GM10248 (cell line): ENCODE results near the gene TMEM184B.

Experiments used
- CTCF ChIA-PET: fragments of 300-600 bp; sonication (Branson Sonifier 250); formaldehyde crosslinking; extraction: SDS; loops from one replicate; lab custom pipeline; 2021; ENCODE audit warnings: antibody characterized with exemption; lab: Yijun Ruan, JAX
- POLR2A ChIA-PET: fragments of 350-650 bp; sonication (Branson Sonifier 250); formaldehyde crosslinking; extraction: SDS; loops from one replicate; lab custom pipeline; 2020; ENCODE audit warnings: antibody characterized with exemption; lab: Yijun Ruan, JAX
- DNase-seq: peaks from one replicate; pipeline ENCODE4 v3.0.0; 2012; ENCODE audit errors: extremely low spot score
- CTCF ChIP-seq: IDR thresholded peaks from 2 replicates; pipeline ENCODE4 v1.5.1; 2012; ENCODE audit warnings: mild to moderate bottlenecking, low read depth; ENCODE audit errors: extremely low read depth, missing control alignments, control extremely low read depth

The TMEM184B gene

GRCh38 chr22:38285018-38285417 is 12.2 kb upstream of the TMEM184B start:
- no peak for TF ChIP-seq CTCF
- ChIA-PET CTCF (interaction anchor here (1.6 to 1.8 kb wide), 2 partner anchors 15 to 23 kb away, joined by 4 to 6 read pairs; no protein-coding TSS in a partner anchor), POLR2A (no interaction called here)
- no peak for DNase-seq

- TF ChIP-seq CTCF = no peak
- DNase-seq = no peak
- CTCF ChIA-PET = interaction anchor here (1.8 kb wide), 1 partner anchor 14 kb away, joined by 6 read pairs; no protein-coding TSS in a partner anchor
- POLR2A ChIA-PET = no interaction called here
These were observed 11.2 kb upstream of the TMEM184B start for GRCh38 chr22:38284042-38284402.

GRCh38 chr22:38282397-38282796 is 9.6 kb upstream of the TMEM184B start:
- TF ChIP-seq CTCF = no peak
- DNase-seq = no peak
- ChIA-PET CTCF (no interaction called here), POLR2A (no interaction called here)

GRCh38 chr22:38276166-38276565 is 3.4 kb upstream of the TMEM184B start:
- CTCF ChIA-PET = no interaction called here
- DNase-seq = no peak
- POLR2A ChIA-PET = no interaction called here
- TF ChIP-seq CTCF = no peak

GRCh38 chr22:38273135-38273826 is 471 bp upstream of the TMEM184B start:
- CTCF ChIA-PET = interaction anchor here (1.3 kb wide), 1 partner anchor 13 kb away, joined by 3 read pairs; no protein-coding TSS in a partner anchor
- DNase-seq = no peak
- no peak for TF ChIP-seq CTCF
- POLR2A ChIA-PET = no interaction called here

- ChIA-PET POLR2A (no interaction called here), CTCF (interaction anchor here (3.5 kb wide), 1 partner anchor 220 kb away, joined by 7 read pairs; no protein-coding TSS in a partner anchor)
- DNase-seq = no peak
- TF ChIP-seq CTCF = no peak
These were observed 860 bp downstream of the TMEM184B start for GRCh38 chr22:38271927-38272372.
